ENCODE results near the gene SERPINB6.
"Not testable (repeated sequence)": the region's sequence is repeated elsewhere in the genome, so short reads cannot be mapped to it uniquely, and the experiment has no call there.

- TF ChIP-seq CTCF (conservative IDR thresholded peaks at IDR 0.05; ENCODE audit: low read depth, low read length); POLR2A (IDR thresholded peaks at IDR 0.05; ENCODE audit: low read depth, low read length); MAZ (IDR thresholded peaks at IDR 0.05; ENCODE audit: borderline replicate concordance, low read depth, low read length); CHD1 (IDR thresholded peaks at IDR 0.05; ENCODE audit: low read depth, low read length); SMC3 (IDR thresholded peaks at IDR 0.05; ENCODE audit: low read depth, low read length); MXI1 (IDR thresholded peaks at IDR 0.05; ENCODE audit: borderline replicate concordance, low read depth, low read length); BHLHE40 (IDR thresholded peaks at IDR 0.05; ENCODE audit: low read depth, low read length): not testable (repeated sequence)
These were observed 38.5 kb downstream of the SERPINB6 start for GRCh38 chr6:2932911-2933310.
